NCI-H774 (cell line): ENCODE measurements around the gene RIMKLA.

ENCODE experiments used
- DNase-seq: peaks from one replicate; lab custom pipeline; 2025; lab: John Stamatoyannopoulos, UW

The RIMKLA gene

GRCh38 chr1:42372796-42373195 is 7.8 kb upstream of the RIMKLA start:
- DNase-seq = no peak

GRCh38 chr1:42379794-42380585 is 602 bp upstream of the RIMKLA start:
- DNase-seq = no peak

DNA sequence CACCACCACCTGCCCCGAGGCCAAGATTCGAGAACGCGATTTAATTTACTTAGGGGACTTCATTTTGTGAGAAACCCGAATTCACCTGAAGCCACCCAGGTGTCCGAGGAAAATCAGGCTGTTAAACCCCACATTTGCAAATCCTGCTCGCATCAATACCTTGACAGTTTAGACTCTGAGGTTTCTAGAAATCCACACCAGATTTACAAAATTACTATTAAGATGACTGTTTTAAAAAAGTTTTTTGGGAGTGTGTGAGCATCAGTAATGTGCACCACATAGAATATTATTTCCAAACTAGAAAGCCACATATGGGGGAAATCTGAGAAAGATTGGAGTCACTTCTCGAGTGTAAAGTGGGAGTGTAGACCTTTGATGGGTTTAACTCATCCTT is 685 bp downstream of the RIMKLA start:
- no peak for DNase-seq

GRCh38 chr1:42385283-42385682 is 4.7 kb downstream of the RIMKLA start:
- no peak for DNase-seq

DNA sequence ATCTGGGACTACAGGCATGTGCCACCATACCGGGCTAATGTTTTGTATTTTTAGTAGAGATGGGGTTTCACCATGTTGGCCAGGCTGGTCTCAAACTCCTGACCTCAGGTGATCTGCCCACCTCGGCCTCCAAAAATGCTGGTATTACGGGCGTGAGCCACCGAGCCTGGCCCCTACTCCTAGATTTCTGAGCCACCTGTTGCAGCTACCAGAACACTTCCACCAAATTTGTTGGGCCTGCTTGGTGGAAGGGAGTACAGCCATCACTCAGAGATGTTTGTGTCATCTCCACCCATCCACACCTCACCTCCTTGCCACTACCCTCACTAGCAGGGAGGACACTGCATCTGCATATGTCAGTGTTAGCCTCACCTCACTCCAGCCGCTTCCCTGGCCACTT is 5.5 kb downstream of the RIMKLA start:
- DNase-seq = no peak

GRCh38 chr1:42392255-42392654 is 11.7 kb downstream of the RIMKLA start:
- peak; percentile 45 for DNase-seq

DNA sequence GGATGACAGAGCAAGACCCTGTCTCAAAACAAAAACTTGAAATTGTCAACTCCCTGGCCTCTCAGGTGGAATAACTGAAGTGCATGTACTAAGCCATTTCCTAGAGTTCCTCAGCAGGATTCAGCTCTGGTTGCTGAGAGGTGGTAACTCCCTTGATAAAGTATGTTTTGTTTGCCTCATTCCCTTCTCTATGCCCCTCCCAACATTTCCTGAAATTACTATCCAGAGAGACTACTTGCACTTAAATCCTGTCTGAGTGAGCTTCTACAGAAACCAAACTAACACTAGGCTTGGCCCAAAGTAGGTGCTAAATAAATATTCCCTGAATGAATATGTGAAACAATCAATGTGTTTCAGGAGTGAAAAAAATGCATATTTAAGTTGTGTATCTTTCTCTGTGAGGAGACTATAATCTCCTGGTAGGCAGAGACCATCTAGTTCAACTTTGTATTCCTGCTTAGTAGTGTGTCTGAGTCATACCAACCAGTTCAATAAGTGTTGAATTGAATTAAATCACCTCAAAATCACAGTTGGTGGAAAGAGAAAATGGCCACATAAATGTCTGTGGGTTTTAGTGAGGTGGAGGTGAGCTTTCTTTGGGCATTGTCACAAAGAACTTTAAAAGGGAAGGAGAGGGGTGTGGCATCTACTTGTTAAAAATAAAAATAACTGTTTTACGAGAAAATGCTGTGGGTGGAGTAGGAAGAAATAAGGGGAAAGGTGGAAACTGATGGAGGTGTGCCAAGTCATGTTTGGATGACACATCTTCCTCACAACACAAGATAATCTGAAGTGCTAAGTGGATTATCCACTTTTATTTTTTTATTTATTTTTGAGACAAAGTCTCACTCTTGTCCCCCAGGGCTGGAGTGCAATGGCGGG is 12.6 kb downstream of the RIMKLA start:
- no peak for DNase-seq

DNA sequence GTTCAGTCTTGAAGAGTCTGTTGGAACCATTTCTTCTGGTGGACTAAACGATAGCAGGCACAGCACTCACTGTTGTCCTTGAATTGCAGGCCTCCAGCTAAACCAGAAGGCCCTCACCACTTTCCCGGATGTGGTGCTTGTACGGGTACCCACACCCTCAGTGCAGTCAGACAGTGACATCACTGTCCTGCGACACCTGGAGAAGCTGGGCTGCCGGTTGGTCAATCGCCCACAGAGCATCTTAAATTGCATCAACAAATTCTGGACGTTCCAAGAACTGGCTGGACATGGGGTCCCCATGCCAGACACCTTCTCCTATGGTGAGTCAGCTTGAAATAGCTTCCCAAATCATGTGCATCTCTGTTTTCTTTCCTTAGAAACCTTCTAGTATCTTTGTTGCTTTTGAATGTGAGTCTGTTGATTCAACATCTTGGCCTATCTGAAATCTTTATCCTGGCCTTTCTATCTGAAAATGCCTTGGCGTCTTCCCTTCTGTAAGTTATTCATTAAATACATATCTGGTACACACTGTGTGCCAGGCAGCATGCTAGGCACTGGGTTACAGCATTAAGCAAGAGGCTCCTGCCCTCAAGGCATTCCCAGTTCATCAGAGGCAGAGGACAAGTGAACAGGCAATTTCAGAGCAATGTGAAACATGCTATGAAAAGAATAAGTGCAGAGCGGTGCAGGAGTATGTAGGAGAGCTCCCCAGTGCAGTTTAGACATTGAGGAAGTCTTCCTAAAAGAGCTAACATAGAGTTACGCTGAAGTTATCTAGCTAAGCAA is 18.9 kb downstream of the RIMKLA start:
- DNase-seq = no peak

- no peak for DNase-seq
These were observed 23.3 kb downstream of the RIMKLA start for GRCh38 chr1:42403880-42404400.

DNA sequence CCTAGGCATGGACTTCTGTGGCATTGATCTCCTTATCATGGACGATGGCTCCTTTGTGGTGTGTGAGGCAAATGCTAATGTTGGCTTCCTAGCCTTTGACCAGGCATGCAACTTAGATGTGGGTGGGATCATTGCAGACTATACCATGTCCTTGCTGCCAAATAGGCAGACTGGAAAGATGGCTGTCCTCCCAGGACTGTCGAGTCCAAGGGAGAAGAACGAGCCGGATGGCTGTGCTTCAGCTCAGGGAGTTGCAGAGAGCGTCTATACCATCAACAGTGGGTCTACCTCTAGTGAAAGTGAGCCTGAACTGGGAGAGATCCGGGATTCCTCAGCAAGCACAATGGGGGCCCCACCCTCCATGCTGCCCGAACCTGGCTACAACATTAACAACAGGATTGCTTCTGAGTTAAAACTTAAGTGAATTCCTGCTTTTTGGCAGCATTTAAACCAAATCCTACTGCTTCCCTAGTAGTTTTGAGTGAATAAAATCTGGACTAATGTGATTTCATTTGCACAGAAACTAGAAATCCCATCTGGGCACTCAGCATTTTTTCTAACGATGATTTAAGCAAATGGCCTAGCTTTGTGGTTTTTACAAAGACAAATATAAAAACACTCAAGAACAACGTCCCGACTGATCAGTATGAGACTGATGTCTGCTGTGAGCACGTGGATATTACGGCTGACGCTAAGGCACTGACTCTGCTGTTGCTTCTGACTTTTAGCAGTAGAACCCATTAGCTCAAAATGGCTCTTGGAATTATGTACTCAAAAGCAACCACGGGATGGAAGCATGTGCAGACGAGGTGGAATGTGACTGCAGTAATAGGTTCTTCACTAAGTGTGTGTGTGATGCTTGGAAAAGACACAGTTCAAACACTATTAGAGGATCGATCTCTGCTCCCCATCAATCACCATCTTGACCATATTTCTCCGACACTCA is 34.2 kb downstream of the RIMKLA start:
- no peak for DNase-seq

DNA sequence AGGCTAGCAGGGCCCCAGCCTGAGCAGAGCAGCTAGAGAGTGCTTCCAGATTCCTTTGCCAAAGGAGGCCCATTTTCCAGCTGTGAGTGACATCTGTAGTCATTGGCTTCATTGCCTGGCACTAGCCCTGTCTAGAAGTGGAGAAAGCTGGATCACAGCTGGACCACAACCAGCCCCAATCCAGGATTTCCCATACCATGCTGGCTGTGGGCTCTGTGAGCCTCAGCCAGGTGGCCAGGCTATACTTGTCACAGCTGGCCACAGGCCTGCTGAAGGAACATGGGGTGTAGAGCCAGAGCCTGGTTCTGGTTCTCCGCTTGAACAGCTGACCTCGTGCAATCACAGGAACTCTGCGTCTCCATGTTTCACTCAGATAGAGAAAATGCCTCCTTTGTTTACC is 36.6 kb downstream of the RIMKLA start:
- DNase-seq = no peak

DNA sequence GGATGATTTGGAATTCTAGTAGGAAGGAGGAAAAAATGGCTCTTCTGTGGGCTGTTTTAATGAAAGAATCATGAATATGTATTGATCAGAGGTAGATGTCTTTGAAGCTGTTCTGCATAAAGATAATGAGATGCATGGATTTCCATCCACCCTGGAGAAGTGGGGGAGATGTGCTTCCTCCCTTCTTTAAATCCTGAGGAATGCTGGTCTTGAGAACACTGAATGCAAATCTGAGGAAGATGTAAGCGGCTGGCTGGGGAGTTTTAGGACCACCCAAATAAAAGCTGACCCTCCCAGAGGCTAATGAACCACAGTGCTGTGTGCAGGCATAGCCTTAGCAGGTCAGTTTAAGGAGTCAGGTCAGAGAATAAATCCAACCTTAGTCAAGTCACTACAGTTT is 37.9 kb downstream of the RIMKLA start:
- no peak for DNase-seq

- no peak for DNase-seq
These were observed 38.7 kb downstream of the RIMKLA start for GRCh38 chr1:42419126-42419821.

GRCh38 chr1:42420121-42420520 is 39.5 kb downstream of the RIMKLA start:
- DNase-seq = no peak

DNA sequence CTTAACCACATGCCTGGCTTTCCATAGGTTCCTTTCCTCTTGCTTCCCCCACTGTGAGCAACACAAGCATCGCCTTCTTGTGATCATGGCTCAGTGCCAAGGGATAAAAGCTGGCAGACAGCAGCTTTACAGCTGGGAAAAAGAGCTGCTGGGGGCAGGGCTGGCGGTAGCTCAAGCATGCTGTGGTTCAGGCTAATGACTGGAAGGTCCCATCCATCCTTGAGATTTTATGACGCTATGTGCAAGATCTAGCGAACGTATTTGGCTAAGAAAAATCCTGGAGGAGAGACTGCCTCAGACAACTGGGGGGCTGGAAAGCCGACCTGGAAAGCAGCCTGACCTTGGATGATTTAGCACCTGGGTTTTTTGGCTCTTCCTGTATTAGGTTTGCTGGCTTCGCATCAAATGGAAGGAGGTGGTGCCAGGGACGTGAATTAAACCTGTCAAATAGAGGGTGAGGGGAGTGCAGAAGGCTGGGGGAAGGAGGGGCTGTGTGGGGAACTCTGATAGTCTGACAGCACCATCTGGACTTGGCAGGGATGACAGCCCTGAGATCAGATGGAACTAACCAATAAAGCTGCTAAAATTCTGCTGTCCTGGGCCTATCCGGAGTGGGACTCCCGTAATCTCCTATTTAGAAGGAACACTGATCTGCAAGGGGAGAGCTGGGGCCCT is 40.5 kb downstream of the RIMKLA start:
- peak; percentile 86 for DNase-seq

GRCh38 chr1:42422737-42423136 is 42.1 kb downstream of the RIMKLA start:
- DNase-seq = no peak

- DNase-seq = no peak
These were observed 43.1 kb downstream of the RIMKLA start for GRCh38 chr1:42423681-42424080.

- no peak for DNase-seq
These were observed 43.6 kb downstream of the RIMKLA start for GRCh38 chr1:42424201-42424600.

GRCh38 chr1:42427240-42427639 is 46.6 kb downstream of the RIMKLA start:
- no peak for DNase-seq

DNA sequence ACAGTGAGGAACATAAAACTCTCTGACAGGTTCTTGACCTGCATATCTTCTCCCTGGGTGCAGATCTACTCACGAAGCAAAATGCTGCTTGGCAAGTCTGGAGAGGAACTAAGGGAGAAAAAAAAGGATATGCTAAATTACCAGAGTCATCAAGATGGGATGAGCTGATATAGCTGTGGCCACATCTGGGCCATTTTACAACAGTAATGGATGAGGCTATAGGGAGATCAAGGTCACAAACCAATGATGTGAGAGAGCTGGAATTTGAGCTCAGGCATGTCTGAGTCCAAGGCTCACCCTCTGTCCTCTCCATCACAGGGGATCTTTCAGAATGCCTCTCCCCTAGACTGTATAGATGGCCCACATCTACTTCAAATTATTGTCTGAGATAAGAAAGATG is 49.0 kb downstream of the RIMKLA start:
- no peak for DNase-seq
